Fibroblast of lung (primary cell): ENCODE measurements around the gene ACVR2A. TPM values are rescaled to one million over a fixed set of nuclear protein-coding genes. Genes with fewer than 3 reads are reported as not detected.

Experiments
- DNase-seq, 2 donors: peaks; one replicate each; pipeline versions ENCODE4 v3.0.0 to v3.0.0-alpha.2; 2010; ENCODE audit warnings: low read depth in 2 of 2
- H2AFZ ChIP-seq: 2 replicates; pipeline ENCODE4 v1.5.1; 2012; ENCODE audit warnings: low read length, control low read depth, inconsistent platforms
- H3K27ac ChIP-seq: 2 replicates; pipeline ENCODE4 v1.5.1; 2011; ENCODE audit warnings: low read length, control low read depth; ENCODE audit not compliant: insufficient read depth
- H3K27me3 ChIP-seq: 2 replicates; pipeline ENCODE4 v1.5.1; 2011; ENCODE audit warnings: mild to moderate bottlenecking, low read length; ENCODE audit not compliant: control insufficient read depth, insufficient read depth
- H3K36me3 ChIP-seq: 2 replicates; pipeline ENCODE4 v1.5.1; 2011; ENCODE audit warnings: low read length; ENCODE audit not compliant: control insufficient read depth, insufficient read depth
- H3K4me1 ChIP-seq: 2 replicates; pipeline ENCODE4 v1.5.1; 2011; ENCODE audit warnings: low read length; ENCODE audit not compliant: control insufficient read depth, insufficient read depth; ENCODE audit errors: extremely low read depth
- H3K4me2 ChIP-seq: 2 replicates; pipeline ENCODE4 v1.5.1; 2011; ENCODE audit warnings: low read length, control low read depth; ENCODE audit not compliant: insufficient read depth; ENCODE audit errors: extremely low read depth
- H3K4me3 ChIP-seq, 4 experiments: fragments of 200-600 bp in 1 of 4; sonication (generic) in 1 of 4; replicated peaks in 1 of 4; 2 replicates each; pipeline ENCODE4 v1.5.1; 2011 to 2016; ENCODE audit warnings: low read length in 4 of 4, low read depth in 3 of 4, mild to moderate bottlenecking in 3 of 4, control low read depth in 2 of 4, inconsistent platforms in 1 of 4, mixed read lengths in 1 of 4; ENCODE audit not compliant: insufficient read depth in 1 of 4; ENCODE audit errors: control extremely low read depth in 1 of 4
- H3K79me2 ChIP-seq: 2 replicates; pipeline ENCODE4 v1.5.1; 2012; ENCODE audit warnings: mild to moderate bottlenecking, low read length, inconsistent platforms; ENCODE audit not compliant: control insufficient read depth, insufficient read depth
- H3K9ac ChIP-seq: 2 replicates; pipeline ENCODE4 v1.5.1; 2011; ENCODE audit warnings: mild to moderate bottlenecking, low read length, control low read depth; ENCODE audit not compliant: insufficient read depth
- H3K9me3 ChIP-seq: 2 replicates; pipeline ENCODE4 v1.5.1; 2012; ENCODE audit warnings: low read depth, low read length; ENCODE audit not compliant: control insufficient read depth, insufficient read depth
- H4K20me1 ChIP-seq: 2 replicates; pipeline ENCODE4 v1.5.1; 2011; ENCODE audit warnings: low read length; ENCODE audit not compliant: control insufficient read depth, insufficient read depth; ENCODE audit errors: extremely low read depth
- EZH2 ChIP-seq: IDR thresholded peaks from 2 replicates; pipeline ENCODE4 v1.5.1; 2012; ENCODE audit warnings: low read length, control low read depth, mild to moderate bottlenecking; ENCODE audit errors: missing control alignments
- polyA plus RNA-seq, 2 donors: library from polyadenylated mRNA; depleted of rRNA in 1 of 2; stranded (reverse) in 1 of 2; unstranded in 1 of 2; fragments of >200 nt; gene quantifications; 2 replicates each; pipeline ENCODE4 v1.2.1, GENCODE V29; 2011 to 2012; ENCODE audit warnings: missing spikeins in 1 of 2
- total RNA-seq: library from RNA; depleted of rRNA; stranded (reverse); fragments of >200 nt; gene quantifications from 2 replicates; pipeline ENCODE4 v1.2.1, GENCODE V29; 2014
- TF ChIP-seq, protein P1 (sequence below), 2 donors: IDR thresholded peaks in 1 of 2; conservative IDR thresholded peaks in 1 of 2; 1 replicate in 1 of 2; 2 replicates in 1 of 2; pipeline ENCODE4 v1.5.1; 2011 to 2012; ENCODE audit warnings: low read length in 2 of 2, control low read depth in 1 of 2, inconsistent platforms in 1 of 2, low read depth in 1 of 2, mild to moderate bottlenecking in 1 of 2

The ACVR2A gene
- total and polyA plus RNA-seq, 2 donors (not counting 1 experiment from before 2014, with no cell fraction given): 8.9 to 9.8 TPM

DNA sequence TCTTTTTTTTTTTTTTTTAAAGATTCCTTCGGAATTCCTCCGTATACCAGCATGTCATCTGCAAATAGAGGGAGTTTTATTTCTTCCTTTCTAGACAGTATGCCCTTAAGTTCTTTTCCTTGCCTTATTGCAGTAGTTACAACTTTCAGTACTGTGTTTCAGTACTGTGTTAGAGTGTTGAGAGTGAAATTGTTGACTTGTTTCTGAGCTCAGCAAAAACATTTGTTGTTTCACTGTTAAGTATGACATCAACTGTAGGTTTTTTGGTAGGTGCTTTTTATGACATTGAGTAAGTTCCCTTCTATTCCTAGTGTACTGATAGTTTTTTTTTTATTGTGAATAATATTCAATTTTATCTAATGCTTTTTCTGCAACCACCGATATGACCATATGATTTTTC is 43.9 kb downstream of the ACVR2A start:
- no peaks in the 10 kb centered on the region for H3K27me3 ChIP-seq
- H3K4me3 ChIP-seq: no peak overlapping the region
- no peaks in the 10 kb centered on the region for H3K4me1 ChIP-seq
- H3K36me3 ChIP-seq: no peaks in the 10 kb centered on the region
- H3K4me2 ChIP-seq: no peak overlapping the region
- H3K9ac ChIP-seq: no peak overlapping the region
- H4K20me1 ChIP-seq: no peaks in the 10 kb centered on the region
- no peak overlapping the region for H2AFZ ChIP-seq
- peaks cover 10% of the 10 kb centered on the region for H3K79me2 ChIP-seq
- TF ChIP-seq, protein P1, sequence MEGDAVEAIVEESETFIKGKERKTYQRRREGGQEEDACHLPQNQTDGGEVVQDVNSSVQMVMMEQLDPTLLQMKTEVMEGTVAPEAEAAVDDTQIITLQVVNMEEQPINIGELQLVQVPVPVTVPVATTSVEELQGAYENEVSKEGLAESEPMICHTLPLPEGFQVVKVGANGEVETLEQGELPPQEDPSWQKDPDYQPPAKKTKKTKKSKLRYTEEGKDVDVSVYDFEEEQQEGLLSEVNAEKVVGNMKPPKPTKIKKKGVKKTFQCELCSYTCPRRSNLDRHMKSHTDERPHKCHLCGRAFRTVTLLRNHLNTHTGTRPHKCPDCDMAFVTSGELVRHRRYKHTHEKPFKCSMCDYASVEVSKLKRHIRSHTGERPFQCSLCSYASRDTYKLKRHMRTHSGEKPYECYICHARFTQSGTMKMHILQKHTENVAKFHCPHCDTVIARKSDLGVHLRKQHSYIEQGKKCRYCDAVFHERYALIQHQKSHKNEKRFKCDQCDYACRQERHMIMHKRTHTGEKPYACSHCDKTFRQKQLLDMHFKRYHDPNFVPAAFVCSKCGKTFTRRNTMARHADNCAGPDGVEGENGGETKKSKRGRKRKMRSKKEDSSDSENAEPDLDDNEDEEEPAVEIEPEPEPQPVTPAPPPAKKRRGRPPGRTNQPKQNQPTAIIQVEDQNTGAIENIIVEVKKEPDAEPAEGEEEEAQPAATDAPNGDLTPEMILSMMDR (conservative IDR thresholded peaks at IDR 0.05 in 1 of 2, IDR thresholded peaks at IDR 0.05 in 1 of 2; ENCODE audit: low read depth in 1 of 2, low read length in 2 of 2): no peak
- TF ChIP-seq EZH2: no peak
- H3K27ac ChIP-seq: no peak overlapping the region
- no peak for DNase-seq
- H3K9me3 ChIP-seq: no peaks in the 10 kb centered on the region

DNA sequence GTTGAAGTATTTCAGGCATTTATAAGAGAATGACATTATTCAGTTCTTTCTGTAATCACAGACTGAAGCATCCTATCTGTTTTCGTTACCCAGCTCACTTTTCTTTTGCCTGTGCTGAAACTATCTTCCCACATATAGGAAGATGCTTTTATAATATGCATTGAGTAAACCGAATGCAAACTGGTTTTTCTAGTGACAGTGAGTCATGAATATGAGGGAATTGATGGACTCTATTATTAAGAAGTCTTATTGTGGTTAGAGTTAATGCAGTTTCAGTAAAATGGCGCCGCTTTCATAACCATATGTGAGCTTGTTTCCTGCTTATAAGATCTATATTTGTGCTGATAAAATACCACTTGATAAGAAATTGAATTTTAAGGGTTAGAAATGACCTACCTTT is 59.2 kb downstream of the ACVR2A start:
- Histone ChIP-seq H3K79me2 (no peaks in the 10 kb centered on the region), H3K36me3 (no peaks in the 10 kb centered on the region), H3K9me3 (no peaks in the 10 kb centered on the region), H4K20me1 (no peaks in the 10 kb centered on the region), H3K27ac (no peak overlapping the region), H2AFZ (no peak overlapping the region), H3K9ac (no peak overlapping the region), H3K4me3 (no peak overlapping the region), H3K4me2 (no peak overlapping the region), H3K4me1 (no peaks in the 10 kb centered on the region), H3K27me3 (no peaks in the 10 kb centered on the region)
- TF ChIP-seq, protein P1 (conservative IDR thresholded peaks at IDR 0.05 in 1 of 2, IDR thresholded peaks at IDR 0.05 in 1 of 2; ENCODE audit: low read depth in 1 of 2, low read length in 2 of 2): no peak
- no peak for TF ChIP-seq EZH2
- DNase-seq: no peak

DNA sequence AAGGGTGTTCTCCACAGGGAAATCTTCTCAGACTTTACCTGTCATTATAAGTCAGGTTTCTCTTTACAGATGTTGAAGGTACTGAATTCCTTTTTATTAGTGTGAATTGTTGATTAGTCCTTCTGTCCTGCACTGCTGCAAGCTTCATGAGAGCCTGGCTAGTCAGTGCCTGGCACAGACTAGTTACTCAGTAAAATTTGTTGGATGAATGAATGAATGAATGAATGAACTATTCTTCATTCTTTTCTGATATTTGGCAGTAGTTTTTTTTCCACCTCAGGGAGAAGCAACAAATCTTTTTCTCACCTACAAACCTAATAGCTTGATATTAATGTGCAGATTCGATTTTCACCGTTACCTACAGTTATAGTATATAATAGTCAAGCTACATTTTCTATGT is 64.3 kb downstream of the ACVR2A start:
- H3K36me3 ChIP-seq: no peaks in the 10 kb centered on the region
- no peak overlapping the region for H3K9ac ChIP-seq
- TF ChIP-seq EZH2: no peak
- TF ChIP-seq, protein P1 (conservative IDR thresholded peaks at IDR 0.05 in 1 of 2, IDR thresholded peaks at IDR 0.05 in 1 of 2; ENCODE audit: low read depth in 1 of 2, low read length in 2 of 2): no peak
- no peak for DNase-seq
- no peaks in the 10 kb centered on the region for H3K27me3 ChIP-seq
- H4K20me1 ChIP-seq: no peaks in the 10 kb centered on the region
- no peak overlapping the region for H2AFZ ChIP-seq
- no peak overlapping the region for H3K27ac ChIP-seq
- no peaks in the 10 kb centered on the region for H3K4me1 ChIP-seq
- no peak overlapping the region for H3K4me3 ChIP-seq
- no peaks in the 10 kb centered on the region for H3K79me2 ChIP-seq
- H3K4me2 ChIP-seq: no peak overlapping the region
- no peaks in the 10 kb centered on the region for H3K9me3 ChIP-seq
